Loucy (cell line): ENCODE results near the gene PHC3.

Experiments
- CTCF ChIP-seq: fragments of 200-600 bp; sonication (generic); conservative IDR thresholded peaks from 2 replicates; pipeline ENCODE4 v1.5.1; 2014; ENCODE audit warnings: mild to moderate bottlenecking, antibody characterized with exemption, low read length
- EZH2phosphoT487 ChIP-seq: fragments of 200-600 bp; IDR thresholded peaks from 2 replicates; pipeline ENCODE4 v1.6.1; 2018; ENCODE audit warnings: antibody characterized with exemption, mild to moderate bottlenecking, moderate library complexity, borderline replicate concordance

DNA sequence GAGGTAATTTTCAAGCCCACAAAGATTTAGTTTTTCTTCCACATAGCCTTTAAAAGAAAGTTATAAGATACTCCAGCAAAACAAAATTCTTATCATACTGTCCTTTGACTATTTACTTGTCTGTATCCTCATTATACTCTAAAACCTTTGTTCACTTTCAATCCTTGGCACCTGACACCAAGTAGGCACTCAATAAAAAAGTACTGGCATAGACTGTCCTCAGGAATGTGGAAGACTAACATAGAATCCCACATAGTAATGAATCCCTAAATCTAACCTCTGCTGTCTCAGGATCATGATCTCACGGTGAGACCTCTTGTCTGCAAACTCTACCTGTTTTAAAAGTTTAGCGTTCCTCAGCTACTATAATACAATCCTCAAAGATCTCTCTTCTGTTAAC is 21.6 kb downstream of the PHC3 start:
- TF ChIP-seq CTCF: no peak
- no peak for TF ChIP-seq EZH2phosphoT487
